ENCODE measurements around the gene IL17C. TPM values are rescaled to one million over a fixed set of nuclear protein-coding genes. Genes with fewer than 3 reads are reported as not detected.

IL17C gene
- polyA plus RNA-seq, 4 donors: 0.09 to 0.14 TPM; not detected in 2

DNA sequence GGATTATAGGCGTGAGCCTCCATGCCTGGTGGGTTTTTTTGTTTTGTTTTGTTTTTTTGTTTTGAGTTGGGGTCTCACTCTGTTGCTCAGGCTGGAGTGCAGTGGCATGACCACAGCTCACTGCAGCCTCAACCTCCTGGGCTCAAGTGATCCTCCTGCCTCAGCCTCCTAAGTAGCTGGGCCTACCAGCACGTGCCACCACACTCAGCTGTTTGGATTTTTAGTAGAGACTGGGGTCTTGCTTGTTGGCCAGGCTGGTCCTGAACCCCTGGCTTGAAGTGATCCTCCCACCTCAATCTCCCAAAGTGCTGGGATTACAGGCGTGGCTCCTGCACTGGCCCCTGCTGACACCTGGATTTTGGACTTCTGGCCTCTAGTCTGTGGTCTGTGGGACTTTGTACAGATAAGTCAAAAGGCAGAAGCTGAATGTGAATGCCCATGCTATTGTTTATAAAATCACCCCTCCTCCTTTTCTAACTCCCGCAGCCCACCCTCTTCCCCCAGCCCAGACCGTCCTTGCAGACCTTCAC, 42.2 kb downstream of the IL17C start:
- DNase-seq (ENCODE audit: low read depth in 4 of 4, low spot score in 2 of 4): no peak

DNA sequence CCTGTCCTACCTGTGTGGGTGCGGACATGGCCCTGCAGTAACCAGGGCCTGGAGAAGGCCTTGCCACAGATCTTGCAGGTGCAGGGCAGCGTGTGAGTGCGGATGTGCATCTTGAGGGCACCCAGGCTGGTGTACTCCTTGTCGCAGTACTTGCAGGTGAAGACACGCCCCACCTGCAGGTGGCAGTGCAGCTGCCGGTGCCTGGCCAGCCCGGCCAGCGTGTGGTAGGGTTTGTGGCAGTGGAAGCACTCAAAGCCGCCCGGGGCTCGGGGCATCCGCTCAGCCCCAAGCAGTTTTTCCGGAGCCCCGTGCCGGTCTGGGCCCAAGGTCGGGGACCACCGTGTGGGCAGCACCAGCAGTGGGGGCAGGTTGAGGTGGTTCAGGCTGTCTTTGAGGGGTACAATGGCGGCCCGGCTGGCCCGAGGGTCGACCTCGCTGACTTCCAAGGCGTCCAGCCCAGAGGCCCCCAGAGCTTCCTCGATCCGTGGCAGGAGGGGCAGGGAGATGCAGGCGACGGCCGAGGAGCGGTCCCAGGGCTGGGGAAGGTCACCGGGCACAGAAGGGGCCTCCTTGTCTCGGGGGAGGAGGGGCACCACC, 42.8 kb downstream of the IL17C start:
- DNase-seq (ENCODE audit: low read depth in 4 of 4, low spot score in 2 of 4): no peak

DNA sequence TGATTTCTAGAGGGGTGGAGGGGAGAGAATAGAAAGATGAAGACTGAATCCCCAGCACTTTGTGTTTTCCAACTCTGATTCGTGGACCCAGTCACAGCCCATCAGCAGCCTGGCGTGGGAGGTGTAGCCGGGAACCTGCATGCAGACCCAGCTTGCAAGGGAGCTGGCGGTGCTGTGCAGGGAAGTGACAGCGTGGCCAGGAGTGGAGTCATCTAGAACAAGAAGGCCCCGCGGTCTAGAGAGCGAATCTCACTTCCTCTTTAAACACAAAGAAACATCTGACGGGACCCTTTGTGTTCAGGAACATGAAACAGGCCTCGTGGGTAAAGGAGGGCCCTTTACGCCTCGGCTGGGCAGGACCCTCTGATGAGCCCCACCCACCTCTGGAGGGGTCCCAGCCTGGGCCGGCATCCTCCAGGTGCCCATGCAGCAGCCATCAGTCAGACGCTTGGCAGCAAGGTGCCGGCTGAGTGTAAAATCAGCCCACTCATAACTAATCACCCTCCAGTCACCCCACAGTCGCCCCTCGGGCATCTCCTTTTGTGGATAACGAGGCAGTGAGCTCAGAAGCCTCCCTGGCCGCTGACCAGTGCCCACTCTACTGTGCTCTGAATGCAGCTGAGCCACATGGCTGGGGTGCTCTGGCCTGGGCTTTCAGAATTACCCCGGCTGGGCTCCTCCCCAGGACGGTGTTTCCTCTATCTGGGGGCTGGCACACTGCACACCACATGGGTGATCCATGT, 43.5 kb downstream of the IL17C start:
- DNase-seq (ENCODE audit: low read depth in 4 of 4, low spot score in 2 of 4): no peak

DNA sequence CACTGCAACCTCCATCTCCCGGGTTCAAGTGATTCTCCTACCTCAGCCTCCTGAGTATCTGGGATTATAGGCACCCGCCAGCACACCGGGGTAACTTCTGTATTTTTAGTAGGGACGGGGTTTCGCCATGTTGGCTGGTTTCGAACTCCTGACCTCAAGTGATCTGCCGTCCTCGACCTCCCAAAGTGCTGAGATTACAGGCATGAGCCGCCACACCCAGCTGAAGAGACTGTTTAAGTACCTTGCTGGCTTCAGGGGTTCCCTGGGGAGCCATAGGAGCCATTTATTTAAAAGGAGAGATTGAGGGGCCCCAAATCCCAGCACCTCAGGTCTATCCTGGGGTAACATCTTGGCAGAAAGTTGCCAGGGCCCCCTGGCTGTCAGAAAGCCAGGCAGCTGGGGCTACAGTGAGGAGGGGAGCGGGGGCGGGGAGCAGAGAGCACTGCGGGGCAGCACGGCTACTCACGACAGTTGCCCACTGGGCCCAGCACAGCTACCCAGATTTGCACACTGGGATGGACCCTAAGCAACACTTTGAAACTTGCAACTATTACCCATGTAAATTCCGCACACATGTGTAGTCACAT, 46.3 kb downstream of the IL17C start:
- DNase-seq (ENCODE audit: low read depth in 4 of 4, low spot score in 2 of 4): no peak

DNA sequence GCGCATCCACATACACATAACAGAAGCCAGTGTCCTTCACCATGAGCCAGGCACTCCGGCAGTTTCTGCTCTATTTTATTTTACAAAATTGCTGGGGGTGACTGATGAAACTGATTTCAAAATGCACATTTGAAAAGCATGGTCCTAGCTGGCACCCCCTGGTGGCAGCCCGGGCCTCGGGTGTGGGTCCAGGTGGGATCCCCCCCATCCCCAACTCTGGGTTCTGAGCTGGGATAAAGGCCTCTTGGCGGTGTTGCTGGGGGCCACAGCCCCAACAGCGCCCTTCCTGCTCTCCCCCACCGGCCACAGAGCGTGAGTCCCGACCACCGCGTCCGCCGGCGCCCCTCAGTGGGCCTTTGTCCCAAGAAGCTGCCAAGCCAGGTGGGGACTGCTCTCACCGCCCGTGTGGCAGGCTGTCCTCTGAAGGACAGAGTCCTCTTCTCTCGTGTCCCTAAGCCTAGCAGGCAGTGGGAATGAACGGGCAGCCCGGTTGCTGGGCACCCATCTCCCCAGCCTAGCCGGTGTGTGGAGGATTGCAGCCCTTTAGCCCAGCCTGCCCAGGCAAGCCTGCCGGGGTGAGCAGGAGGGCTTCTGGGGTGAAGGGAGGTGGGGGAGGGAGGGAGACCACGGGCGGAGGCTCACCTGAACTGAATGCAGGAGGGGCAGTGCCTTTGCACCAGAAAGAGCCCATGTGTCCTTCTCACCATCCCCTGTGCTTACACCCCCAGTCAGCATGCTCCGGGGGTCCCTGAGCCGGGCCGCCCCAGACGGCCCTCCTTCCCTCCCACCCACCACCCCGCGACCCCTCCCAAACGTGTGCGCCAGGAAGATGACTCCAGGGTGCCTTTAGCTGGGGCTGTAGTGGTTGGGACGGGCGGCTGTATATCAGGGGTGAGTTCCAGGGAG, 47.0 kb downstream of the IL17C start:
- DNase-seq (ENCODE audit: low read depth in 4 of 4, low spot score in 2 of 4): no peak

DNA sequence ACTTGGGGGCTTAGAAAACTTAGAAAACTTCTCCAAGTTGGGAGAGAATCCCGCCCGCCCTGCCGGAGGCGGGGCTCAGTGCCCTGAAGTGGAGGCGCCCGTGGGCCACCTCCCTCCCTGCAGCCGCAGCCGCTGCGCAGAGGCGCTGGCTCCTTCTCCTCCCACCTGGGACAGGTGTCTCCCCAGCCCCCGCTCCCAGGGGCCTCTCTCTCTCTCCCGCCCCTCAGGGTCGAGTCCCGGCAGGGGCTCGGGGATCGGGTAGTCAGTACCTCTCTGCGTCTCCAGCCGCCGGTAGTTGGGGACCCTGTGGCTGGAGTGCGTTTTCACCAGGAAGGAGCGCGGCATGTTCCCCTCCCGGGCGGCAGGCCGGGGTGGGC, 47.7 kb downstream of the IL17C start:
- no peak for DNase-seq (ENCODE audit: low read depth in 4 of 4, low spot score in 2 of 4)

DNA sequence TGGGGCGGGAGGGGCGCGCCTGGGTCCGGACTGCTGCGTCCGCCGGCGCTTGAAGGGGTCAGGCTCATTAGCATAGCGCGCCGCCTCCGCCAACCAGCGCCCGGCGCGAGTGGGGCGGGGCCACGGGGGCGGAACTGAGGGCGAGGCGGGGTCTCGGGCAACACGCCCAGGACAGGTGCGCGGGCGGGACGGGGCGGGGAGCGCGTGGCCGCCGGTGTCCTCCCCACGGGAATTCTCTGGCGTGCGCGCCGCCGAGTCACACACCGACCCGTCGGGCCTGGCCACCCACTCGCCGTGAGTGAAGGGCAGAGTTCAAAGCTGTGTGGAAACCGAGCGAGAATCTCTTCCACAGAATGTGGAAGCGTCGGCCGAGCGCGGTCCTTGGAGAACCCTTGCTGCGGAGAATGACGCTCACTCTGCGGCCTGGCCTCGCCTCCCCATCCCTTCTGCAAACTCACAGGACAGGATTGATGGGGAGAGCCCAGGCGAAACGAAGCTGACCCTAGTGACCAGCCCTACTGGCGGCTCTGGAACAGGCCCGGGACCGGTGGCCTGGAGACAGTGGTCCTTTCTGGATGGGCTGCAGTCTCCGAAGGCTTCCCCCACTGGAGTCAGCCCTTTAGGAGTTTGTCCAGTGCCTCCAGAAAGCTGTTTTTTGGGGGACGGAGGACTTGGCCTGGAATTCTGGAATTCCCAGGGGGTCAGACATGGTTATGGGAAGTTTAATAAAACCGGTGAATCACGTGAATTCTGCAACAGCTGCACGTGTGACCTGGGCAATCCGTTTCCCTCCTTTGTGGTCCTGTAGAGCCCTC, 48.3 kb downstream of the IL17C start, which contains the start of gene SNAI3:
SNAI3 (minus strand) TSS at position 69 of the 815 bp plus-strand sequence. CDS start 101 bp downstream, outside the sequence.
- peak in 1 of 4 donors; percentile 61 for DNase-seq (ENCODE audit: low read depth in 4 of 4, low spot score in 2 of 4)

DNA sequence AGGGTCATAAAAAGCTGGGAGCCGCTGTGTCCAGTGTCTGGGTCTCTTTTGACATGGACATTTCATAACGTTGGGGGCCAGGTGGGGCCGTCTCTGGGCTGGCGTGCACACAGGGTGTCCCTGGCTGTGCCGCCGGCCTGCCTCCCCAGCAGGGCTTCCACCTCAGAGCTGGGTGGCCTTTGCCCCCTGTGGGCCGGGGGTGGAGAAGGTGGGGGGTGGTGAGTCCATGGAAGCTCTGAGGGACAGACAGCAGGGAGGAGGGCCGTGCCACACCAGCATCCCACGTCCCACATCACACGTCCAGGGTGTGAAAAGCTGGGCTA, 48.8 kb downstream of the IL17C start:
- no peak for DNase-seq (ENCODE audit: low read depth in 4 of 4, low spot score in 2 of 4)

DNA sequence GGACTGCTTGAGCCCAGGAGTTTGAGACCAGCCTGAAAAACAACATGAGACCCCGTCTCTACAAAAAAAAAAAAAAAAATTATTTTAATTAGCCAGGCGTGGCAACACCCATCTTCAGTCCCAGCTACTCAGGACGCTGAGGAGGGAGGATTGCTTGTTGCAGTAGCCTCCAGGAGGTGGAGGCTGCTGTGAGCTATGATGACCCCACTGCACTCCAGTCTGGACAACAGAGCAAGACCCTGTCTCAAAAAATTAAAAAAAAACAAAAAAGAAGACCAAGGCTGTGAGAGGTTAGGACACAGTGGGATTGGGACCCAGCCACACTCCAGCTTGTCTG, 49.3 kb downstream of the IL17C start:
- DNase-seq (ENCODE audit: low read depth in 4 of 4, low spot score in 2 of 4): no peak

DNA sequence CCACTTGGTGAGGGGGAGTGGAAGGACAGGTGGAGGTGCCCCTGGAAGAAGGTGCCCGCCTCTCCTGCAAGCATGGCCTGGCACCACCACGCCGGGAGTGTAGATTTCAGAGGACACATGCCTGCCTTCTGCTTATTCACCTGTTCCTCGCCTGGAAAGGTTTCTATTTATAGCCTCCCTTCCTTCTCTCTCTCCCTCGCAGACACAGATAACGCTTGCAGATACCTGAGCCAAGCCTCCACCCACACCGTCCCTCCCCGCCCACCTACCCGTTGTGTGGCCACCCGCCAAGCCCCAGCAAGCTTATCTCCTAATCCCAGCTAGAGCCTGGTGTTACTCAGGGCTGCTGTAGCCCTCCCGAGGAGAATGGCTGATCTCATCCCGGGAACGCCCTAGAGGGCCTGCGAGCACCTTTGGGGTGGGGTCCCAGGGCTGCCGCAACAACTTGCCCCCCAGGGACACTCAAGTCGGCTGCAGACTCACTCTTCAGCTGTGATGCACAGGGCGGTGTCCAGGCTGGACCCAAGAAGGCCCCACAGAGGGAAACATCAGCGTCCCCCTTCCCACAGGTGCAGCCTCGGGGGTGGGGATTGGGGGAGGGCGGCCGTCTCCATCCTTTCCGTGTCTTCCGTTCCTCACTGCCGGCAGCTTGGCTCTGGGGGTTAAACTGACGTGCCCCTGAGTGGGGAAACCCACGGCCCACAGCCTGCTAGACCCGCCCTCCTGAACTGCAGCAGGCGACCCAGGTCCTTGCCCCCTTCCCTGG, 49.8 kb downstream of the IL17C start:
- DNase-seq (ENCODE audit: low read depth in 4 of 4, low spot score in 2 of 4): no peak

Other genes starting within 250 kb of the IL17C start
- gene ZFPM1, start 185.3 kb upstream of the IL17C start, polyA plus RNA-seq (ENCODE audit: insufficient read length in 4 of 4): 1 to 10 TPM; 1.9 to 6.7 (median 5.0) TPM
- gene ZC3H18, start 68.2 kb upstream of the IL17C start, polyA plus RNA-seq (ENCODE audit: insufficient read length in 4 of 4): 10 to 100 TPM; 29.3 to 51.0 (median 44.5) TPM
- 100 to 1,000 TPM in 3 of 4 donors, 10 to 100 TPM in 1; 89.6 to 180 (median 148) TPM for gene CYBA, start 12.5 kb downstream of the IL17C start, polyA plus RNA-seq (ENCODE audit: insufficient read length in 4 of 4)
- gene MVD, start 24.5 kb downstream of the IL17C start, polyA plus RNA-seq (ENCODE audit: insufficient read length in 4 of 4): 10 to 100 TPM; 24.9 to 41.0 (median 37.7) TPM
- 1 to 10 TPM in 2 of 4 donors, under 1 TPM in 2; 0.32 to 1.3 (median 0.96) TPM for gene SNAI3, start 47.9 kb downstream of the IL17C start, polyA plus RNA-seq (ENCODE audit: insufficient read length in 4 of 4)
- 10 to 100 TPM; 17.0 to 25.4 (median 19.7) TPM for gene RNF166, start 67.8 kb downstream of the IL17C start, polyA plus RNA-seq (ENCODE audit: insufficient read length in 4 of 4)
- 10 to 100 TPM in 3 of 4 donors, 1 to 10 TPM in 1; 9.8 to 17.8 (median 14.4) TPM for gene CTU2, start 67.9 kb downstream of the IL17C start, polyA plus RNA-seq (ENCODE audit: insufficient read length in 4 of 4)
- gene PIEZO1, start 146.6 kb downstream of the IL17C start, polyA plus RNA-seq (ENCODE audit: insufficient read length in 4 of 4): 10 to 100 TPM; 23.9 to 55.2 (median 44.8) TPM
- 10 to 100 TPM in 3 of 4 donors, 1 to 10 TPM in 1; 9.5 to 26.8 (median 18.8) TPM for gene CDT1, start 165.2 kb downstream of the IL17C start, polyA plus RNA-seq (ENCODE audit: insufficient read length in 4 of 4)
- gene APRT, start 173.4 kb downstream of the IL17C start, polyA plus RNA-seq (ENCODE audit: insufficient read length in 4 of 4): 100 to 1,000 TPM in 2 of 4 donors, 10 to 100 TPM in 2; 74.9 to 122 (median 104) TPM
- 10 to 100 TPM; 18.5 to 28.2 (median 25.7) TPM for gene GALNS, start 218.4 kb downstream of the IL17C start, polyA plus RNA-seq (ENCODE audit: insufficient read length in 4 of 4)
- 10 to 100 TPM; 76.5 to 85.0 (median 80.5) TPM for gene TRAPPC2L, start 218.6 kb downstream of the IL17C start, polyA plus RNA-seq (ENCODE audit: insufficient read length in 4 of 4)
- gene PABPN1L, start 228.1 kb downstream of the IL17C start, polyA plus RNA-seq (ENCODE audit: insufficient read length in 4 of 4): under 1 TPM in 1 of 4 donors, not detected in 3; 0.11 TPM